ENCODE measurements around the gene DOCK3. TPM values are rescaled to one million over a fixed set of nuclear protein-coding genes. Genes with fewer than 3 reads are reported as not detected.
"Not testable (repeated sequence)": the region's sequence is repeated elsewhere in the genome, so short reads cannot be mapped to it uniquely, and the experiment has no call there.

Gene DOCK3
- total RNA-seq, 4 donors from 2014 or later: 4.0 to 6.3 (median 5.8) TPM

DNA sequence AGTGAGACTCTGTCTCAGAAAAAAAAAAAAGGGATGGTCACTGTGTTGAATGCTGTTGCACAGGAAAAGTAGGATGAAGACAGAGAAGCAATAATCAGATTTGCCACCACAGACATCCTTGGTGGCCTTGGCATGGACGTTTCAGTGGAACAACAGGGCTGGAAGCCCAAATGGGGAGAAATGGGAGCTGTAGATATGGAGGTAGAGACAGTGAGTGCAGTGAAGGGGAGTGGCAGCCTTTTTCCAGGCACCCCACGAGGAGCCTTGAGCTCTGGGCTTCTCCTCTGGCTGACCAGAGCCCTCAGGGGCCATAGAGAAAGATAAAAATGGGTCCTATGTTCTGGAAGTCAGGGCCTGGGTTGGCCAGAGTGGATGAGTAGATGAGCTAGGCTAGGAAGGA lies 12.3 kb upstream of the DOCK3 start:
- no peak for DNase-seq (ENCODE audit: low spot score in 2 of 2)

DNA sequence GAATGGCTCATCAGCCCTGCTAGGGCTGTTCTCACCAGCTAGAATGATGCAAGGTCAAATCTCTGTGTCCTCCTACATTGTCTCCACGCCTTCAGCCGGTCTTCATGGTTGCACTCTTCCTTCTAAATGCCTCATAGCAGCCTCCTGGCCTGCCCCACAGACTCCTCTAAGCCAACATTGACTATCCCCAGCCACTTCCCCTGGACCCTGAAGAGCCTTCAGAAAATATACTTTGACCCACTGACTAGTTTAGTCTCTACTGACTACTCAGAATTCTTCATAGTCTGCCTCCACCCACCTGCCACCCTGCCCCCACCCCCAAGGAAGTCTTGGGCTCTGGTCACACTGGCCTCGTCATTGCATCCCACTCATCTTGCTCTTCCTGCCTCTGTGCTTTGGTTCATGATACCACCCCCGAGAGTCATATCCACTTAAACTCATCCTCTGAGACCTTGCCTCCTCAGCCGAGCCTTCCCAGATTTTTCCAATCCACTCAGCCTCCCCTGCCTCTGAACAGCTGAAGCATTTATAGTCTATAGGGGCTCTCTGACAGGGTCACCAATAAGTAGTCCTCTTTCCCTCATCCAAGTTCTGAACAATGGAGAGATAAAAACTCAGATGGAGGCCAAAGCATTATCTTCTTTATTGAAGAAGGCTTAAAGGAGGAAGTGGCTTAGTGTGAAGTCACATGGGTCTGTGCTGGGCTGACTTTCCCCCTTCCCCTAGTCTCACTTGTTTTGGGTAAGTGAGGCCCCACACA lies 9.5 kb upstream of the DOCK3 start:
- 53 to 77% methylated on average over 5 of the region's 5 CpGs for WGBS, 2 donors
- Histone ChIP-seq H3K4me1 (no peaks in the 10 kb centered on the region), H3K36me3 (no peaks in the 10 kb centered on the region), H3K9me3 (no peaks in the 10 kb centered on the region), H3K27ac (no peak overlapping the region), H3K27me3 (no peaks in the 10 kb centered on the region), H3K4me3 (no peak overlapping the region)
- DNase-seq (ENCODE audit: low spot score in 2 of 2): no peak
- TF ChIP-seq, protein P1, sequence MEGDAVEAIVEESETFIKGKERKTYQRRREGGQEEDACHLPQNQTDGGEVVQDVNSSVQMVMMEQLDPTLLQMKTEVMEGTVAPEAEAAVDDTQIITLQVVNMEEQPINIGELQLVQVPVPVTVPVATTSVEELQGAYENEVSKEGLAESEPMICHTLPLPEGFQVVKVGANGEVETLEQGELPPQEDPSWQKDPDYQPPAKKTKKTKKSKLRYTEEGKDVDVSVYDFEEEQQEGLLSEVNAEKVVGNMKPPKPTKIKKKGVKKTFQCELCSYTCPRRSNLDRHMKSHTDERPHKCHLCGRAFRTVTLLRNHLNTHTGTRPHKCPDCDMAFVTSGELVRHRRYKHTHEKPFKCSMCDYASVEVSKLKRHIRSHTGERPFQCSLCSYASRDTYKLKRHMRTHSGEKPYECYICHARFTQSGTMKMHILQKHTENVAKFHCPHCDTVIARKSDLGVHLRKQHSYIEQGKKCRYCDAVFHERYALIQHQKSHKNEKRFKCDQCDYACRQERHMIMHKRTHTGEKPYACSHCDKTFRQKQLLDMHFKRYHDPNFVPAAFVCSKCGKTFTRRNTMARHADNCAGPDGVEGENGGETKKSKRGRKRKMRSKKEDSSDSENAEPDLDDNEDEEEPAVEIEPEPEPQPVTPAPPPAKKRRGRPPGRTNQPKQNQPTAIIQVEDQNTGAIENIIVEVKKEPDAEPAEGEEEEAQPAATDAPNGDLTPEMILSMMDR (IDR thresholded peaks at IDR 0.05): no peak
- TF ChIP-seq POLR2A (IDR thresholded peaks at IDR 0.05): no peak
- no peak for TF ChIP-seq EP300 (IDR thresholded peaks at IDR 0.05)

More for the DNA sequence above, 12.3 kb upstream of the DOCK3 start:
- Histone ChIP-seq H3K27me3 (no peaks in the 10 kb centered on the region), H3K4me3 (no peak overlapping the region), H3K27ac (no peak overlapping the region), H3K4me1 (no peaks in the 10 kb centered on the region), H3K9me3 (no peaks in the 10 kb centered on the region), H3K36me3 (no peaks in the 10 kb centered on the region)
- WGBS, 2 donors: 53 to 55% methylated on average over 2 of the region's 2 CpGs
- TF ChIP-seq, protein P1 (IDR thresholded peaks at IDR 0.05): no peak
- TF ChIP-seq POLR2A (IDR thresholded peaks at IDR 0.05) (no peak), EP300 (IDR thresholded peaks at IDR 0.05) (no peak)

DNA sequence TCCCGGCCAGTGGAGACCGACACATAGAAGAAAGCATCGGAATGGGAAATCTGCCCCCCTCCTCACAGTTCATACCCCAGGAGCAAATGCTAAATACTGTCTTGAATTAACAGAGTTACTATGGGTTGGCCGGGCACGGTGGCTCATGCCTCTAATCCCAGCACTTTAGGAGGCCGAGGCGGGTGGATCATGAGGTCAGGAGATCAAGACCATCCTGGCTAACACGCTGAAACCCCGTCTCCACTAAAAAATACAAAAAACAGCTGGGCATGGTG lies 8.9 kb upstream of the DOCK3 start:
- 67 to 76% methylated on average over 9 of the region's 9 CpGs for WGBS, 2 donors
- not testable (repeated sequence) for H3K4me1 ChIP-seq; H3K36me3 ChIP-seq; H3K4me3 ChIP-seq; DNase-seq (ENCODE audit: low spot score in 2 of 2); H3K27ac ChIP-seq; H3K27me3 ChIP-seq; H3K9me3 ChIP-seq

DNA sequence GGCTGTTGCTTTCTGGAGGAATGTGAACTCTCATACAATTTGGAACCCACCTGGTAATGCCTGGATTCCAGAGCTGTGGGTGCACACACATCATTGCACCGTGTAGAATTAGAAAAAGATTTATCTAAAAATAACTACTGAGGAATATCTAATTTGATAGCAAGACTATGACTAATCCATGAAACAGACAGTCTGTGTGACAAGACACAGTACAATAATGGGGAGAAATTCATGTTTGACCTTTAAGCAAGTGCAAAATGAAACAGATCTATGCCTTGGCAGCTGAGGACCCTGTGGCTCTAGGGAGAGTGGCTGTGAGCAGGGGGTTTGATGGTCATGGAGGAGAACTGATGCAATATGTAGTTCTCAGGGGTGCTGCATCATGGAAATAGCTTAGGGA lies 7.9 kb upstream of the DOCK3 start:
- H3K36me3 ChIP-seq: no peaks in the 10 kb centered on the region
- 12 to 26% methylated on average over 1 of the region's 1 CpG for WGBS, 2 donors
- H3K27me3 ChIP-seq: no peaks in the 10 kb centered on the region
- no peak for DNase-seq (ENCODE audit: low spot score in 2 of 2)
- no peak overlapping the region for H3K27ac ChIP-seq
- TF ChIP-seq EP300 (IDR thresholded peaks at IDR 0.05) (no peak), POLR2A (IDR thresholded peaks at IDR 0.05) (no peak)
- no peaks in the 10 kb centered on the region for H3K4me1 ChIP-seq
- H3K4me3 ChIP-seq: no peak overlapping the region
- H3K9me3 ChIP-seq: no peaks in the 10 kb centered on the region

DNA sequence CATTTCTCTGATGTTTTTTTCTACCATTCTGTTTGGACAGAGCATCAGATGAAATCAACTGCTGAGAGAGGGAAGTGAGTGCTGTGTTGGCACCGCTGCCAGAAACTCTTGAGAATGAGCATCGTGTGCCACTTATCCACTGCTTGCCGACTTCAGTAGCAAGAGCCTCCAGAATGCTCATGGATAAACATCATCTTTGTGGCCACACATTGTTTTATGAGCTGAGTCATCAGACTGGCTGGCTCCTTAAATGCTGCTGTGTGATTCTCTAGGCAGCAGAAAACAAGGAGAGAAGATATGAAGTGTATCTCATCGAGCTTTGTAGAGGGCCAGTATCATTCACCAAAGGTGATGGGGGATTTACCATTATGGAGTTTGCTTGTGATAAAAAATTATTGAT lies 3.4 kb upstream of the DOCK3 start:
- WGBS, 2 donors: 49 to 58% methylated on average over 4 of the region's 4 CpGs
- Histone ChIP-seq H3K4me3 (no peak overlapping the region), H3K27ac (no peak overlapping the region), H3K27me3 (peaks cover 0 to 10% of the 10 kb centered on the region in 2 donors), H3K4me1 (peaks cover 0 to 16% (median 0%) of the 10 kb centered on the region in 4 donors), H3K9me3 (no peaks in the 10 kb centered on the region), H3K36me3 (no peaks in the 10 kb centered on the region)
- TF ChIP-seq EP300 (IDR thresholded peaks at IDR 0.05) (no peak), POLR2A (IDR thresholded peaks at IDR 0.05) (no peak)
- TF ChIP-seq, protein P1 (IDR thresholded peaks at IDR 0.05): no peak
- no peak for DNase-seq (ENCODE audit: low spot score in 2 of 2)

DNA sequence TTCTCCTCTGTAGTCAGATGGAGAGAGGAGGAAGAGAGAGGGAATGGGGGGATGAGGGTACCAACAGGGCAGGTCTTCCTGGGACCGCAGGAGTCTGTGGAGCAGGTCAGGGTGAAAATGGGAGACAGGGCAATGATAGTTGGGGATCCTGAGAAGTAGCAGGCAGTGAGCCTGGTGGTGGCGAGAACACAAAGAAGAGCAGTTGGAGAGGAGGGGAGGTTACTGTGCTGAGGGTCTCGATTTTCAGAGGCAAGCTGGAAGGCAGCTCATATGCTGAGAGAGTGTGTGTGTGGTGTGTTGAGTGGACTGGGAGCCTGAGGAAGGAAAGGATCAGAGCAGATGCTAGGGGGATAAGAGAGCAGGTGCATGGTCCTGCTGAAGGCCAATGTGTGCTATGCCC lies 2.1 kb upstream of the DOCK3 start:
- Histone ChIP-seq H3K27ac (no peak overlapping the region), H3K4me1 (peaks cover 0 to 16% (median 0%) of the 10 kb centered on the region in 4 donors), H3K4me3 (no peak overlapping the region), H3K27me3 (peaks cover 0 to 23% of the 10 kb centered on the region in 2 donors), H3K36me3 (no peaks in the 10 kb centered on the region), H3K9me3 (no peaks in the 10 kb centered on the region)
- 76 to 77% methylated on average over 3 of the region's 3 CpGs for WGBS, 2 donors
- no peak for DNase-seq (ENCODE audit: low spot score in 2 of 2)
- TF ChIP-seq, protein P1 (IDR thresholded peaks at IDR 0.05): no peak
- TF ChIP-seq EP300 (IDR thresholded peaks at IDR 0.05): no peak
- no peak for TF ChIP-seq POLR2A (IDR thresholded peaks at IDR 0.05)
